ENCODE data around the gene MUTYH. TPM values are rescaled to one million over a fixed set of nuclear protein-coding genes. Genes with fewer than 3 reads are reported as not detected.

MUTYH gene
- total and polyA plus RNA-seq, 9 of the 15 experiments (the other 6 are each of a cell fraction or from before 2014, with no cell fraction given), result 3.4 to 53.5 (median 29.0) TPM

DNA sequence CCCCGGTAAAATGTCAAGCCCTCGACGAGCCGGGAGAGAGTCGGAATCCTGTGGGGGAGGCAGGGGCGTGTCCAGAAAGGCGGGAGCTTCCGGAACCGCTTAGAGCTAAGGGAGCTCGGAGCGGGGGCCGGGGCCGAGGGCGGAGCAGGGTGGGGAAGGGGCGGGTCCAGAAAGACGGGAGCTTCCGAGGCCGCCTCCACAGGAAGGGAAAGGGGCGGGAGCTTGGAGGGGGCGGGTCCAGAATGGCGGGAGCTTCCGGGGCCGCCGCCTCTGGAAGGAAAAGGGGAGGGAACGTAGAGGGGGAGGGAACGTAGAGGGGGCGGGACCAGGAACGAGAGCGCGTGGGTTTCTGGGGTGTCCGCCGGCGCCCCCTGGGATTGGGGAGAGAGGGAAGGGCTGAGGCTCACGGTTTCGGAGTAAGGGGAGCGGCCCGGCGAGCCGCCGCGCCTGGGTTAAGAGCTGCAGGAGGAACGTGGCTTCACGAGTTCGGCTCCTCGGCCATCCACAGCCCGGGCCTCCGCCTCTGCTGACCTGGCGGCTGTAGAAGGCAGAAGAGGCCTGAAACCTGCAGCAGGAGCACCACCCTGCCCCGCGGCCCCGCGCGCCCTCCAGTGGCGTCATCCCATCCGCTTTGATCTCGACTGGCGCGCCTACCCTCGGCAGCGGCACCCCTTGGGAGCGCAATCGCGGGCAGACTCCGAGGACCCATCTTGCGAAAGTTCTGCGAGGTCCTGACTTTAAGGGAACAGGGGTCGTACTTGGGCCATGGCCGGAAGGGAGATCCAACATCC lies 36.5 kb downstream of the MUTYH start (continued):
- TF ChIP-seq ZNF592 (IDR thresholded peaks at IDR 0.05), result peak; percentile 58
- TF ChIP-seq ZFP1 (CRISPR knock-in tag; IDR thresholded peaks at IDR 0.05), result no peak
- TF ChIP-seq, protein P1, sequence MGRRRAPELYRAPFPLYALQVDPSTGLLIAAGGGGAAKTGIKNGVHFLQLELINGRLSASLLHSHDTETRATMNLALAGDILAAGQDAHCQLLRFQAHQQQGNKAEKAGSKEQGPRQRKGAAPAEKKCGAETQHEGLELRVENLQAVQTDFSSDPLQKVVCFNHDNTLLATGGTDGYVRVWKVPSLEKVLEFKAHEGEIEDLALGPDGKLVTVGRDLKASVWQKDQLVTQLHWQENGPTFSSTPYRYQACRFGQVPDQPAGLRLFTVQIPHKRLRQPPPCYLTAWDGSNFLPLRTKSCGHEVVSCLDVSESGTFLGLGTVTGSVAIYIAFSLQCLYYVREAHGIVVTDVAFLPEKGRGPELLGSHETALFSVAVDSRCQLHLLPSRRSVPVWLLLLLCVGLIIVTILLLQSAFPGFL (CRISPR knock-in tag; IDR thresholded peaks at IDR 0.05), result no peak
- no peak for TF ChIP-seq THRA (IDR thresholded peaks at IDR 0.05)
- 0 out of 2 replicates have a peak, but pooled peaks have one; percentile 50 for TF ChIP-seq E2F4 (CRISPR knock-in tag; IDR thresholded peaks at IDR 0.05; ENCODE audit: low read depth)
- no peak for TF ChIP-seq ZNF77 (CRISPR knock-in tag; IDR thresholded peaks at IDR 0.05)
- TF ChIP-seq ZNF740 (CRISPR knock-in tag; IDR thresholded peaks at IDR 0.05), result 0 out of 2 replicates have a peak, but pooled peaks have one; percentile 48
- peak in 1 of 2 experiments; percentile 75; a peak in 1 of 4 replicates for TF ChIP-seq ZNF740 (tag; IDR thresholded peaks at IDR 0.05)
- TF ChIP-seq RBBP5 (IDR thresholded peaks at IDR 0.05; ENCODE audit: borderline replicate concordance, insufficient read depth, low read length, poor library complexity, severe bottlenecking), result peak; percentile 83
- peak; percentile 93 for TF ChIP-seq MTA3 (IDR thresholded peaks at IDR 0.05; ENCODE audit: borderline replicate concordance)
- TF ChIP-seq KLF6 (CRISPR knock-in tag; IDR thresholded peaks at IDR 0.05; ENCODE audit: borderline replicate concordance), result peak; percentile 36; the same call in 1 of the 2 replicates
- TF ChIP-seq LEF1 (IDR thresholded peaks at IDR 0.05), result peak; percentile 100
- peak; percentile 83 for TF ChIP-seq XRCC5 (IDR thresholded peaks at IDR 0.05; ENCODE audit: low read depth, low read length)
- TF ChIP-seq ZNF584 (CRISPR knock-in tag; IDR thresholded peaks at IDR 0.05; ENCODE audit: low read depth), result no peak
- TF ChIP-seq HEY1 (CRISPR knock-in tag; IDR thresholded peaks at IDR 0.05; ENCODE audit: borderline replicate concordance), result 0 out of 2 replicates have a peak, but pooled peaks have one; percentile 12
- TF ChIP-seq ELK1 (CRISPR knock-in tag; IDR thresholded peaks at IDR 0.05), result no peak

Measured in K562 (cell line).